ENCODE results near the gene CKAP2L. TPM values are rescaled to one million over a fixed set of nuclear protein-coding genes. Genes with fewer than 3 reads are reported as not detected.

The CKAP2L gene
- total RNA-seq, 1 experiment from 2014 or later = 20.7 TPM

DNA sequence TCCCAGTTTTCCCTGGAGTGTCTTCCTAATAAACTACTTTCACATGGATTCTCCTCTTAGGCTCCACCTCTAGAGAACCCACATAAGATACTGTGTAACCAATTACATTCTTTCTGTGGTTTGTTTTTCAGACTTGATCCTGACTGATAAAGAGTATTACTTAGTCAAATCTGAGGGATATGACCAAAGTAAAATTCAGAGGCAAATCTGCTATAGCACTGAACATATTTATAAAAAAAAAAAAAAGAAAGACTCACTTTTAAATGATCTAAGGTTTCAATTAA is 13.9 kb downstream of the CKAP2L start:
- TF ChIP-seq EZH2phosphoT487 (IDR thresholded peaks at IDR 0.05; ENCODE audit: borderline replicate concordance, low read length) = no peak
- no peak for TF ChIP-seq EZH2 (IDR thresholded peaks at IDR 0.05; ENCODE audit: low read length, unreplicated experiment)
- TF ChIP-seq CTCF (conservative IDR thresholded peaks at IDR 0.05; ENCODE audit: low read depth, low read length) = no peak
- Histone ChIP-seq H3K79me2 (ENCODE audit: low read length) (peaks cover 51% of the 10 kb centered on the region), H3K4me2 (ENCODE audit: low read length) (no peak overlapping the region), H3K9me2 (replicated peaks; ENCODE audit: low read length) (no peaks in the 10 kb centered on the region), H3K9ac (ENCODE audit: low read length) (no peak overlapping the region), H3K27ac (ENCODE audit: low read length) (peak overlapping the region; percentile 33; the same call in 1 of the 2 replicates), H3K27me3 (ENCODE audit: low read length) (no peaks in the 10 kb centered on the region), H4K20me1 (ENCODE audit: low read length) (peaks cover 4% of the 10 kb centered on the region; the same call in 1 of the 2 replicates), H3K36me3 (ENCODE audit: low read depth, low read length) (peaks cover 75% of the 10 kb centered on the region), H2AFZ (ENCODE audit: low read length) (no peak overlapping the region), H3K4me1 (ENCODE audit: insufficient read depth, low read length) (no peaks in the 10 kb centered on the region), H3K9me3 (ENCODE audit: low read length) (no peaks in the 10 kb centered on the region), H3F3A (ENCODE audit: low read length, unreplicated experiment) (peaks cover 5% of the 10 kb centered on the region), H3K4me3 (ENCODE audit: low read length) (no peak overlapping the region)
- BruUV-seq (replicated peaks) = no TSS peak
- DNase-seq = no peak
- ChIA-PET CTCF (interaction anchor here (1.9 to 2.6 kb wide), 2 partner anchors 135 to 191 kb away, joined by 9 to 22 read pairs; no protein-coding TSS in a partner anchor), POLR2A (ENCODE audit: unreplicated experiment) (interaction anchor here (0.6 kb wide), 1 partner anchor 80 kb away, joined by 11 read pairs; no protein-coding TSS in a partner anchor)
- no peak for ATAC-seq
- intact Hi-C loops (cut with micrococcal nuclease) = no loop called here

GRCh38 chr2:112749755-112750559 is 14.5 kb downstream of the CKAP2L start:
- BruUV-seq (replicated peaks) = no TSS peak
- Histone ChIP-seq H3F3A (ENCODE audit: low read length, unreplicated experiment) (peaks cover 5% of the 10 kb centered on the region), H3K27ac (ENCODE audit: low read length) (peak overlapping the region; percentile 33), H3K79me2 (ENCODE audit: low read length) (peaks cover 48% of the 10 kb centered on the region), H3K4me3 (ENCODE audit: low read length) (no peak overlapping the region), H3K9ac (ENCODE audit: low read length) (no peak overlapping the region), H4K20me1 (ENCODE audit: low read length) (peaks cover 4% of the 10 kb centered on the region; the same call in 1 of the 2 replicates), H2AFZ (ENCODE audit: low read length) (no peak overlapping the region), H3K4me2 (ENCODE audit: low read length) (no peak overlapping the region), H3K27me3 (ENCODE audit: low read length) (no peaks in the 10 kb centered on the region), H3K4me1 (ENCODE audit: insufficient read depth, low read length) (no peaks in the 10 kb centered on the region), H3K36me3 (ENCODE audit: low read depth, low read length) (peaks cover 72% of the 10 kb centered on the region), H3K9me3 (ENCODE audit: low read length) (no peaks in the 10 kb centered on the region), H3K9me2 (replicated peaks; ENCODE audit: low read length) (no peaks in the 10 kb centered on the region)
- intact Hi-C loops (cut with micrococcal nuclease) = loop anchor here (1.0 to 5.0 kb wide), 4 partner anchors 131 to 327 kb away; no protein-coding TSS in a partner anchor
- TF ChIP-seq CTCF (conservative IDR thresholded peaks at IDR 0.05; ENCODE audit: low read depth, low read length) (peak; percentile 96), EZH2 (IDR thresholded peaks at IDR 0.05; ENCODE audit: low read length, unreplicated experiment) (no peak)
- ChIA-PET CTCF (interaction anchor here (0.7 to 2.6 kb wide), 6 partner anchors 14 to 209 kb away, joined by 3 to 22 read pairs (median 6); partner anchors contain the start of gene CKAP2L), POLR2A (ENCODE audit: unreplicated experiment) (no interaction called here)
- ATAC-seq = peak; percentile 92
- peak; percentile 78 for DNase-seq

GRCh38 chr2:112740527-112740926 is 23.9 kb downstream of the CKAP2L start:
- peaks cover 63% of the 10 kb centered on the region for H3K36me3 ChIP-seq (ENCODE audit: low read depth, low read length)
- H2AFZ ChIP-seq (ENCODE audit: low read length) = no peak overlapping the region
- CTCF ChIA-PET = interaction anchor here (0.6 kb wide), 2 partner anchors 32 to 201 kb away, joined by 7 to 9 read pairs; no protein-coding TSS in a partner anchor
- no peaks in the 10 kb centered on the region for H3K27me3 ChIP-seq (ENCODE audit: low read length)
- POLR2A ChIA-PET (ENCODE audit: unreplicated experiment) = no interaction called here
- intact Hi-C loops (cut with micrococcal nuclease) = no loop called here
- DNase-seq (no peak), ATAC-seq (no peak)
- no TSS peak for BruUV-seq (replicated peaks)
- no peaks in the 10 kb centered on the region for H3K9me2 ChIP-seq (replicated peaks; ENCODE audit: low read length)
- H3K4me2 ChIP-seq (ENCODE audit: low read length) = no peak overlapping the region
- H3K79me2 ChIP-seq (ENCODE audit: low read length) = peaks cover under 1% of the 10 kb centered on the region; the same call in 1 of the 2 replicates
- H3K27ac ChIP-seq (ENCODE audit: low read length) = no peak overlapping the region
- H3K4me1 ChIP-seq (ENCODE audit: insufficient read depth, low read length) = peaks cover 25% of the 10 kb centered on the region
- H3K9ac ChIP-seq (ENCODE audit: low read length) = no peak overlapping the region
- H3F3A ChIP-seq (ENCODE audit: low read length, unreplicated experiment) = peaks cover 6% of the 10 kb centered on the region
- no peaks in the 10 kb centered on the region for H3K9me3 ChIP-seq (ENCODE audit: low read length)
- H4K20me1 ChIP-seq (ENCODE audit: low read length) = no peaks in the 10 kb centered on the region
- H3K4me3 ChIP-seq (ENCODE audit: low read length) = no peak overlapping the region
- no peak for TF ChIP-seq CTCF (conservative IDR thresholded peaks at IDR 0.05; ENCODE audit: low read depth, low read length)
- TF ChIP-seq EZH2phosphoT487 (IDR thresholded peaks at IDR 0.05; ENCODE audit: borderline replicate concordance, low read length) = no peak

Data from PC-3 (cell line).